Measurements from ENCODE around the gene KCNJ6.

DNA sequence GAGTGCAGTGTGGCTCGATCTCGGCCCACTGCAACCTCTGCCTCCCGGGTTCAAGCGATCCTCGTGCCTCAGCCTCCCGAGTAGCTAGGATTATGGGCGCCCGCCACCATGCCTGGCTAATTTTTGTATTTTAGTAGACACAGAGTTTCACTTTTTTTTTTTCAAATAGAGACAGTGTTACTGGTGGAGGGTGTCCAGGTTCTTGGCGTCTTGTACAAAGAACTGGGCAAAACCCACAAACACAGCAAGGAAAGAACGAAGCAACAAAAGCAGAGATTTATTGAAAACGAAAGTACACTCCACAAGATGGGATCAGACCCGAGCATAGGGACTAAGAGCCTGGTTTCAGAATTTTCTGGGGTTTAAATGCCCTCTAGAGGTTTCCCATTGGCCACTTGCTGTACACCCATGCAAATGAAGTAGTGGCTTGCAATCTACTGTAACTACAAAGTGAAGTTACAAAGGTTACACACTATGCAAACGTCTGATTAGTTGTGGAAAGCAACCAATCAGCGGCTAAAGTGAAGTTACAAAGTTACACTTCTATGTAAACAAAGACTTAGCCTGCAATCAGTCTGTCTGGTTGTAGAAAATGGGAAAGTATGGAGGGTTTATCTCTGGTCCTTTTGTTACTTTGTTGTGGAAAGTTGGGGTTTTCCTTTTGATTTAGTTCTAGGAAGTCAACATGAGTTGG, 350.6 kb downstream of the KCNJ6 start:
- no peak for TF ChIP-seq CTCF (IDR thresholded peaks at IDR 0.05; ENCODE audit: insufficient read depth, low read length, poor library complexity, severe bottlenecking)
- no peak for TF ChIP-seq EZH2phosphoT487 (conservative IDR thresholded peaks at IDR 0.05; ENCODE audit: low read length)

Data from SU-DHL-6 (cell line).